T-helper 1 cell treated with Interleukin-12 subunit alpha and Interleukin-12 subunit beta and Interleukin-4 antibody, amounts not matched to agents 30 ng/mL and 1 ng/mL, for 36 hours (primary cell): ENCODE measurements around the gene NCAN. TPM values are rescaled to one million over a fixed set of nuclear protein-coding genes. Genes with fewer than 3 reads are reported as not detected.
"Not testable (repeated sequence)": the region's sequence is repeated elsewhere in the genome, so short reads cannot be mapped to it uniquely, and the experiment has no call there.

Source experiments
- intact Hi-C: fragments of 100-400 bp; cut with micrococcal nuclease; formaldehyde crosslinking; loops from one replicate; pipeline ENCODE4 v1.15.1; 2024
- total RNA-seq: library from RNA; stranded (reverse); gene quantifications from 2 replicates; pipeline ENCODE4 v1.2.3, GENCODE V29; 2022

NCAN gene
- total RNA-seq, 1 donor from 2014 or later, result 0.05 TPM

GRCh38 chr19:19192910-19193423 lies 18.8 kb upstream of the NCAN start:
- intact Hi-C loops, result loop anchor here (1.0 to 10.0 kb wide), 19 partner anchors 10 to 671 kb away; partner anchors contain the start of genes ARMC6, ATP13A1, COPE and DDX49

- intact Hi-C loops, result loop anchor here (2.0 to 10.0 kb wide), 3 partner anchors 161 to 557 kb away; partner anchors contain the start of genes ARMC6, ATP13A1, KLHL26 and SUGP2
Measured at GRCh38 chr19:19193926-19194325, 17.8 kb upstream of the NCAN start.

- intact Hi-C loops, result no loop called here
Measured at GRCh38 chr19:19201697-19202630, 9.8 kb upstream of the NCAN start.

DNA sequence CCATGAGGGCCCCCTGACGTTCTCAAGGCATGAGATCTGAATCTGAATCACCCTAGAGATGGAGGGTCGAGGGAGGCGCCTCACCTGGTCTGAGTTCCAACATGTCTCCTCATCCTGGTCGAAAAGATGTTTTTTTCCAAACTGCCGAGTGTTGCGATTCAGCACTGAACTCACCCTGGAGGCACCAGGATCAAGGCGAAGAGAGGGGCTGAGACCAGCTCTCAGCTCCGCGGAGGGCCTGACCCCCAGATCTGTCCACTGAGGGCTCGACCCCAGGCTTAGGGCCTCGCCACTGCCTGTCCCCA lies 9.1 kb upstream of the NCAN start:
- intact Hi-C loops, result loop anchor here (1.0 kb wide), 5 partner anchors 10 to 287 kb away; partner anchors contain the start of genes BORCS8, MAU2, RFXANK and SUGP1

GRCh38 chr19:19203012-19203856 lies 8.5 kb upstream of the NCAN start, which contains the start of gene NR2C2AP:
Gene NR2C2AP, minus strand, starts transcription at chr19:19203414. Its CDS starts 354 bp downstream, at chr19:19203060.
- intact Hi-C loops, result loop anchor here (1.0 kb wide), 5 partner anchors 11 to 286 kb away; partner anchors contain the start of genes BORCS8, MAU2, RFXANK and SUGP1

- intact Hi-C loops, result no loop called here
Measured at GRCh38 chr19:19204181-19204580, 7.6 kb upstream of the NCAN start.

DNA sequence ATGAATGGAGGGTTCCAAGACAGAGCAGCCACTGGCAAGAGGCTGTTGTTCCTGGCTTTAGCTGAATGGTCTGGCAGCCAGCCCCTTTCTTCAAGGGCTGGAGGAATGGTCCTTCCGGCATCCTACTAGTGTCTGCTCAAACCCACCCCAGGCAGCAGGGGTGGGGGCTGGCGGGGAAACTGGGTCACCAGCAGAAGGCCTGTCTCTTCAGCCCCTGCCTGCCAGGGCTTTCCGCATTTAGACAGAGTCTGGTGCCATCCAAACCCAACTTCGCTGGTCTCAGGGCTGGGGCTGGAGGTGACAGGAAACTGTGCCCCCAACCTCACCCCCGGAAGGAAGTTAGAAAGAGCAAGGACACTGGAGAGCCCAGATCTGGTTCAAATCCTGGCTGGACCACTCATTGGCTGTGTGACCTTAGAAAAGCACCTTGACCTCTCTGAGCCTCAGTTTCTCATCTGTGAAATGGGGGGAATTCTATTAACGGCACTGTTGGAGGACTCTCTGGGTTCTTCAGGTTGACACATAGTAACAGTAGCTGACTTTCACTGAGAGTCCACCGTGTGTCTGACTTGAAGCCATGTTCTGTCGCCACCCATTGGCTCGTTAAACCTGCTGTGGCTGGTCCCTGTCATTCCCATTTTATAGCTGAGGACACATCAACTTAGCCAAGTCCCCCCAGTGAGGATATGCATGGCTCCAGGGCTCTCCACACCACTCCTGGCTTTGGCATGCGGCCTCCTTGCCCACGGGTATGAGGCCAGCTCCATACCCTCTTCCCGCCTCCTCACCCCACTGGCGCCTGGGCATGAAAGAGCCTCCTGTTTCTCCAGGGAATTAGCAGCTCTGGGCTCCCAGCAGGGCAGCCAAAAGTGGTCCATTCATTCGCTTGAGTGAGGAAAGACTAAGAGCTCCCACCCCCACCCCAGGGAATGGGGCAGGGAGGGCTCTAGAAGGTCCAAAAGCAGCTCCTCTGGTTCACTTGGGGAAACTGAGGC lies 6.0 kb upstream of the NCAN start:
- intact Hi-C loops, result no loop called here

DNA sequence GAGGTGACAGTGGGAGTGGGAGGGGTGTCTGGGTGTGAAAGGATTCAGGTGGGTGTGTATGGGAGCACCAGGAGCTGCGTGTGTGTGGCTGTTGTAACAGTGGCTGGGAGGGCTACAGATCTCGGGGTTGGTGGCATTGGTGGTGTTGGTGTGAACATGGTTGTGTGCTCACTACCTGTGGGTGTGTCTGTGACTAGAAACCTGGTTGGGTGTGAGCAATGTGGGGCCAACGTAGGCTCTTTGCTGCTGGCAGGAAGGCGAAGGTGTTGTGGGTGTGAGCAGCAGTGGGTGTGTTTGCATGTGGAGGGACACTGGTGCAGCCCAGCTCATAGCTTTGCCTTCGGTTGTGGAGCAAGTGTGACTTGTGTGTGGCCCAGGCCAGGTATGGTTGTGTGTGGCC lies 4.8 kb upstream of the NCAN start:
- intact Hi-C loops, result no loop called here

GRCh38 chr19:19207637-19208572 lies 3.9 kb upstream of the NCAN start:
- intact Hi-C loops, result no loop called here

DNA sequence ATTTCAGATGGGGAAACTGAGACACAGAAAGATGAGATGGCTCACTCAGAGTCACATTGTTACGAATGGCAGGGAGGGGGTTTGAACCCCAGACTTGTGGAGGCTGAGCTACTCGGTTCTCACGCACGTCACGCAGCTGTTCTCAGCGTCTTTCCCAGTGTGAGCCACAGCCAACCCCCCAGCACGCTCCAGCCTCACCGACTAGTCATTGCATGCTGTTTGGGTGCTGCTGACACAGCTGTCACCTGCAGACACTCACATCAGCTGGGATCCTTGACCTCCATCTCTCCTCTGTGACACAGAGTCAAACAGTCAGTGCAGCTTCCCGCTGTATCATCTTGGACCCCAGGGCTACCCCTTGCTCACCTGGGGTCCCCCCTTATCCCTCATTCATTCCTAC lies 2.4 kb upstream of the NCAN start:
- intact Hi-C loops, result no loop called here

DNA sequence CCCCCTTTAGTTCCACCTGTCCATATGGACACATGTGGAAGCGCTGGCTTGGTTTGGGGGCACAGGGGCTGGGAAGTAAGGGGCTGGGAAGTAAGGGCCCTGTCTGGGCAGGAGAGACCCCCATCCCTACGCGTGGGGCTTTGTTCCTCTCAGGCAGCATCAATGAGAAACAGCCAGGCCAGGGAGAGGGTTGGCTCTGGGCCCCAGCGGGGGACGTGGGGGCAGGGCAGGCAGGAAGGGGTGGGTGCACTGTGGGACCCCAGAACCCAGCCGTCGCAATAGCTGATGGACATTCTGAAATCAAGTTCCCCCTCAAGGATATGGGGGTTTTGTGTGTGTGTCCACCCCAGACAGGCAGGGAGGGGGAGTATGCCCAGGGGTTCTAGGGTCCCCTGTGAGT lies 1.2 kb downstream of the NCAN start:
- intact Hi-C loops, result no loop called here

- intact Hi-C loops, result no loop called here
Measured at GRCh38 chr19:19213426-19214158, 1.8 kb downstream of the NCAN start.

DNA sequence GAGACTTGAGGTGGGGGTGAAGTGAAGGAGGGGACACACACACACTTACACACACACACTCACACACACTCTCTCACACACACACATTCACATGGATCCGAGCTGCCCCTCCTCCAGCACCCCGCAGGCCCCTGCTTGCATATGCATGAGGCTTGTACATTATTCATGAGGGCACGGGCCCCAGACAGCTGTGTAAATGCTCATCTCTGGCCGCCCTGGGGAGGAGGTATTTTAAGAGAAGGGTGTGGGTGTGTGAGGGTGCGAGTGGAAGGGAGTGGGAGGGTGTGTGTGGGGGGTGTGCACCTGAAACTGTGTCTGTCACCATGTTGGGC lies 2.4 kb downstream of the NCAN start:
- intact Hi-C loops, result no loop called here

DNA sequence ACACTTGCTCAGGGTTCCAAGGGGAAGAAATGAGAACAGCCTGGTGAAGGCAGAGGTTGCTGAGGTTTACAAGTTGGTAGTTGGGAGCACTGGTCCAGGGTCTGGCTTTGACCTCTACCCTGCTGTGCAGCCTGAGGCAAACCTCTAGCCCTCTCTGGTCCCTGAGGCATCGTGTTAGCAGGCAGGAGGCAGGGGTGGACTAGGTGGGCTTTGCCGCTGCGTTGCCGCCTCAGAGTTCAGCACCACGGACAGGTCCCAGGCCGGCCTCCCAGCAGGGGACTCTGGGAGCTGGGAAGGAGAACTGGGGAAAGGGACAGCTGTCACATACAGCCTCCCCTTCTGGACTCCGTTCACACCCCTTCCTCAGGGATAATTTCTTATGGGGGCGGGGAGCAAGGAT lies 3.1 kb downstream of the NCAN start:
- intact Hi-C loops, result no loop called here

DNA sequence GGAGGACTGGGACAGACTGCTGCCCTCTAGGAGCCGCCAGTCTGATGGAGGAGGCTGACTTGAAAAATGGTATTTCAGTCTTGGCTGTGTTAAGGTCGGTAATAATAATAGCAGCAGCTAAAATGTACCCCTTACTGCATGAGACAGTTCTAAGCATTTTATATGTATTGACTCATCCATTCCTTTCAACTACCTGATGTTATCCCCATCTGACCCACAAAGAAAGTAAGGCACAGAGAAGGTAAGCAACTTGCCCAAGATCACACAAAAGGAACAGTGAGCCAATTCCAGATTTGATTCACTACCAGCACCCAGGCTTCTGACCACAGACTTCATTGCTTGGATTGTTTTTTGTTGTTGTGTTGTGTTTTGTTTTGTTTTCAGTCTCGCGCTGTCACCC lies 4.0 kb downstream of the NCAN start:
- intact Hi-C loops, result no loop called here

- intact Hi-C loops, result no loop called here
Measured at GRCh38 chr19:19217099-19217498, 5.3 kb downstream of the NCAN start.

- intact Hi-C loops, result loop anchor here (1.0 kb wide), 1 partner anchor 40 kb away; no protein-coding TSS in a partner anchor
Measured at GRCh38 chr19:19218911-19219310, 7.2 kb downstream of the NCAN start.

DNA sequence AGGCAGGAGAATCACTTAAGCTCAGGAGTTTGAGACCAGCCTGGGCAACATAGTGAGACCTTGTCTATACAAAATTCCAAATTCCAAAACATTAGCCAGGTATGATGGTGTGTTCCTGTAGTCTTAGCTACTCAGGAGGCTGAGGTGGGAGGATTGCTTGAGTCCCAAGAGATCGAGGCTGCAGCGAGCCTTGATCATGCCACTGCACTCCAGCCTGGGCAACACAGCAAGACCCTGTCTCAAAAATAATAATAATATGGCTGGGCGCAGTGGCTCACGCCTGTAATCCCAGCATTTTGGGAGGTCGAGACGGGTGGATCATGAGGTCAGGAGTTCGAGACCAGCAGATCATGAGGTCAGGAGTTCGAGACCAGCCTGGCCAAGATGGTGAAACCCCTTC lies 9.2 kb downstream of the NCAN start:
- intact Hi-C loops, result not testable (repeated sequence)

- intact Hi-C loops, result no loop called here
Measured at GRCh38 chr19:19223060-19223459, 11.3 kb downstream of the NCAN start.
